GM19395 (cell line): Measurements from ENCODE around the gene ARL5B.

Experiments used
- ATAC-seq: cut with Tn5 transposase; IDR thresholded peaks from one replicate; pipeline ENCODE4 v1.9.1; 2021; ENCODE audit warnings: mild to moderate bottlenecking, moderate library complexity; ENCODE audit not compliant: unreplicated experiment

ARL5B gene

GRCh38 chr10:18699849-18700840, 40.9 kb downstream of the ARL5B start:
- ATAC-seq, result no peak

GRCh38 chr10:18703521-18703920, 44.3 kb downstream of the ARL5B start:
- no peak for ATAC-seq

- ATAC-seq, result no peak
Observed at GRCh38 chr10:18710201-18710653, 51.0 kb downstream of the ARL5B start.

GRCh38 chr10:18713077-18713476, 53.8 kb downstream of the ARL5B start:
- ATAC-seq, result no peak

GRCh38 chr10:18718991-18719390, 59.8 kb downstream of the ARL5B start:
- no peak for ATAC-seq

DNA sequence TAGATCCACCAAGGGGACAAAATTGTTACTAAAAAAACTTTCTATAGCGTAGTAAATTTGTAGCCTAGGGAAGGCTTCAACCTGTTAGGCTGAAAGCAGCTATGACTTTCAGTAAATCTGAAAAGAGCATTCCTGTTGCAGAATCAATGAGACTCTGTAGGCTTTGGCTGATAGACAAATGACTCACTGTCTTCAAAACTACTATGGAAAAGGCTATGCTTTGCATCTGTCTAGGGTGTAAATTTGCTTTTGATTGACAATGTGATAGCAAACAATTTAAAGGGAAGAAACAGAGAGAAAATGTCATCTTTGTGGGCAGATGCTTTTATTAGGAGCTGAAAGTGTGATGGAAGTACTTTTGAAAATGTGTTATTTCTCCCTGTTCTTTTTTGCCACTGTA, 60.6 kb downstream of the ARL5B start:
- no peak for ATAC-seq

DNA sequence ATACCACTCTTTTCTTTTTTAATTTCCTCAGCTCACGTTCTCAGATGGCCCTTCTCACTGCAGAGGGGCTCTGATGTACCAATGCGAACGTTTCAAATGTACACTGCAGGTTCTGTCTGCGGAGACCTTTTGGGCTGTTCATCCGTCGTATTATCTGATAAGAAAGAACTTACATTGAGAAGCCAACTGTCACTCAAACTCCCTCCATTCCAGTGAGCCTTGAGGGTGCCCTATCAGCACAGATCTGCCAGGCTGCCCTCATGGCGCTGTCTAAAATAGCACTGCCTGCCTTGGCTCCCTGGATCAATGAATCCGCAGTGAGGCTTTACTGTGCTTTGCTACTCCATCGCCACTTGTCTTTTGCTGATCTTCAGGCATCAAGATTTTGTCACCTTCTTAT, 61.8 kb downstream of the ARL5B start:
- ATAC-seq, result no peak

DNA sequence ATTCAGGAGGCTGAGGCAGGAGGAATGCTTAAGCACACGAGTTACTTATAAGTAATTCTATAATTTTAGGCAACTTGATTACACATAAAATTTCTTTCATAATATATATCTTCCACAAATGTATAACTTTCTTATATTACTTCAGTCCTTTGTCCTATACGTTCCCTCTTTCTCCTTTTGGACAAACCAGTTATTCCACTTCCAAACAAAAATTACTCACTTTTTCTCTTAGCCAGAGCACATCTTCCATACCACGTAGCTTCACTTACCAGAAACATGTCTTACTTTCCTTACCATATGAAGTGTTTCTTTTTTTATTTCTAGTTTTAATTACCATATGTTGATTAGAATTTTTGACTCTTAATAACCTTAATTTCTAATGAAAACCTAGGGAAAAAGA, 64.6 kb downstream of the ARL5B start:
- ATAC-seq, result no peak
